ENCODE measurements around the gene FBN1. TPM values are rescaled to one million over a fixed set of nuclear protein-coding genes. Genes with fewer than 3 reads are reported as not detected.

The FBN1 gene
- total RNA-seq, 1 experiment from 2014 or later = 0.82 TPM

DNA sequence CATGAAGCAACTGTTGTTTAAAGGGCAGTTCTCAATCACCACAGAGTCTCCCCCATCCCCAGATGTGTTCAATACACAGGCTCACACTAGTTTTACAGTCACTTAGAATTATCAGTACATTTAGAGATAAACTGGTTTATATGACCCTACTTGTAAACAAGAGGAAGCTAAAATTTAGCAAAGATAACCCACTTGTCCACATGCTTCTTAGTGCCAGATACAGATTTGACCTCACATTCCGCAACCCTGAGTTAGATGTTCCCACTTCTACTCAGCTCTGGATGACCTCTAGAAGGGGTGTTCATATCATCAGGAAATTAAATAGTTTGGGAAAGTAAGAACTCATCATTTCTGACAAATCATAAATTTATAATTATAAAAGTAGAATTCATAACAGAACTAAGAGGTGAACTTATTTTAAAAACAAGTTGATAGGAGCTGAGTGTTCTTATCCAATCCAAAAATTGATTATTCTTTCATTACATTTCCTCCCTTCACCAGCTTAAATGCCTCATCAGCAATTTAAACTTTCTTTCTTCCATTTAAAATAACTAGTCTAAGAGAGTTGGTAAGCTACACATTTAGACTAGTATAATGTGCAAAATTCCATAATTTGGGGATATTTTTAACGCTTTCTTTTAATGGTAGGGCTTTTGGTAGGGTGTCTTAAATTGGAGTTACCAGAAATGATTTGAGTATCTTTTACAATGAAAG lies 131.2 kb downstream of the FBN1 start:
- no peak for DNase-seq (ENCODE audit: low read depth, low spot score)
- in situ Hi-C loops (cut with HindIII; ENCODE audit: low pct_unique_long_range_greater_than_20kb, low sequenced_read_pairs) = no loop called here

DNA sequence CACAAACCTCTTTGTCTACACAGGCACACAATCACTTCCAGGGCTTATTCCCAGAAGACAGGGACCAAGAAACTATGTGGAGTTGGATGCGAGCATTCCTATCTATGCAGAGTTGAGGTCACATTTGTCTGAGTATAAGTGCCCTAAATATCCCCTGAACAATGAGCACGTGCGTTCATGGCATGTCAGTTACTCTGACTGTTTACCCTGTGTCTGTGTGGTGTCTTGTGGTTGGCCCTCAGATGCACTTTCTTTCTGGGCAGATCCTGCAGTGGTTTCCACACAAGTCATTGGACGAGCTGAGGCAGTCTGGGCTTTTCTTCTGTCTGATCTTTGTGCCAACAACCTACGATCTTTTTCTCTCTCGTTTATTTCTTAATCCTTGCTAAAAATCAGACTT lies 134.5 kb downstream of the FBN1 start:
- peak; percentile 18 for DNase-seq (ENCODE audit: low read depth, low spot score)
- in situ Hi-C loops (cut with HindIII; ENCODE audit: low pct_unique_long_range_greater_than_20kb, low sequenced_read_pairs) = no loop called here

DNA sequence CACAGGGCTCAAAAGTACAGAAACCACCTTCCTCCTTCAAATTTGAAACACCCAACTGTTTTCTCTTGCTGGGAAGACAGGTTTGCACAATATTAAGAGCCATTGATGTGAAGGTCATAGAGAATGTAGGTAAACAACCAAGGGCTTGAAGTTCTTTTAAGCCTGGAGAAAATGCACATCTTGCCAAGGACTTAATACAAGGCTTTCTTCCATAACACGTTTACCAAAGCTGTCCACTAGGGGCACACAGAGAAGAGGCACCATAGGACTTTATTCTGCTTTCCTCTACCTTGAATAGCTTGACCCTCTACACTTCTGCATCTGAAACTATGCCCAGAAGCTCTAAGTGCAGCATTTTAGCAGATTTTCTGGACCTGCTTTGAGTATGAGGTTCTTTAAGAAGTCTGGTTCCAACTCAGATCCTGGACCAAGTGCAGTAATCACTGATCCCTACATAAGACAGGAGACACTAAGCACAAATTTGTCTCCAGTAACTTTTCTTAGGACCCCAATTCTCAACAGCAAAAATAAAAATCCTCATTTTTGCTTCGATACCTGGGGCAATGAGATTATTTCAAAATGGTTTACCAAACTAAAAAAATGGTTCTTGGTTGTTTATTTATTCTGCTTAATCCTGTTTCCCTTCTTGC lies 138.0 kb downstream of the FBN1 start:
- DNase-seq (ENCODE audit: low read depth, low spot score) = peak; percentile 76
- in situ Hi-C loops (cut with HindIII; ENCODE audit: low pct_unique_long_range_greater_than_20kb, low sequenced_read_pairs) = no loop called here

DNA sequence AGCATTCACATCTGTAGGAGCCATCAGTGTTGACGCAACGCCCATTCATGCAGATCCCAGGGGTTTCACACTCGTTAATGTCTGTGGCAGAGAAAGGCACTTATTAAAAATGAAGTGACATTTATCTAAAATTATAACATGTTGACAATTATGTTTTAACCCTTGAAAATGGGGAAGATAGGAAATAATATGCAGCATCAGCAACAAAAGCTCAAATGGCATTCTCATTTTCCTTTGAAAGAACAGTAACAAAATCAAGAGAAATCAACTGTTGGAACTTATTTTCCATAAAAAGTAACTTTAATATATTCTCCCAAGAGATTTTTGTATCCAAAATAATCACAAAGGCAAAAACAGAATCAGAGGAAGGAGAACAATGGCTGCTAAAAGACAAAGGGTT lies 140.4 kb downstream of the FBN1 start:
- in situ Hi-C loops (cut with HindIII; ENCODE audit: low pct_unique_long_range_greater_than_20kb, low sequenced_read_pairs) = no loop called here
- no peak for DNase-seq (ENCODE audit: low read depth, low spot score)

DNA sequence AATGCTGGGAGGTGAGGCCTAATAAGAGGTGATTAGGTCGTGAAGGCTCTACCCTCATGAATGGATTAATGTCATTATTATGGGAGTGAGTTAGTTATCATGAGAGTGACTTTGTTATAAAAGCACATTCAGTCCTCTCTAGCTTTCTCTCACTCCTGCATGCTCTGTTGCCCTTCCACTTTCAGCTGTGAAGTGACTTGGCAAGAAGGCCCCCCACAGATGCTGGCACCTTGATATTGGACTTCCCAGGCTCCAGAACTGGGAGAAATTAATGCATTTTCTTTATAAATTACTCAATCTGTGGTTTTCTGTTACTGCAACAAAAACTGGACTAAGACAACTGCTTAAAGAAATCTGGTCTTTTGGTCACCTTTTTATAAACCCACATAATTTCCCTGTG lies 144.3 kb downstream of the FBN1 start:
- in situ Hi-C loops (cut with HindIII; ENCODE audit: low pct_unique_long_range_greater_than_20kb, low sequenced_read_pairs) = no loop called here
- DNase-seq (ENCODE audit: low read depth, low spot score) = no peak

DNA sequence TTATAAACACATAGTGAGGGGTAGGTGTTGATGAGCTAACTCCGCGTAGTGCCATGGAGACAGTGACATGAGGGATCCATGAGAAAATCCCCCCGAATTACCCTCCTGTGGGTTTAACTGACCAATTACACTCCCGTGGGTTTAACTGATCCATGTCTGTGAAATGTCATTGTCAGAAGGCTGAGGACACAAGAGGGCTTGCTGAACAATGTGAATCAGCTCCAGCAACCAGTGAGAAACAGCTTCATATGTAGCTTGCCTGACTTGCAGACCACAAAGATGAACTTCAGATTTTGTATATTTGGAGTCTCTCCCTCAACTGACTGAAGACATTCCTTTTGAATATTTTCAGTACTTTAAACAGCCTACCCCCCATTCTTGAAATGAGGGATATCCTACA lies 144.9 kb downstream of the FBN1 start:
- DNase-seq (ENCODE audit: low read depth, low spot score) = no peak
- in situ Hi-C loops (cut with HindIII; ENCODE audit: low pct_unique_long_range_greater_than_20kb, low sequenced_read_pairs) = no loop called here

DNA sequence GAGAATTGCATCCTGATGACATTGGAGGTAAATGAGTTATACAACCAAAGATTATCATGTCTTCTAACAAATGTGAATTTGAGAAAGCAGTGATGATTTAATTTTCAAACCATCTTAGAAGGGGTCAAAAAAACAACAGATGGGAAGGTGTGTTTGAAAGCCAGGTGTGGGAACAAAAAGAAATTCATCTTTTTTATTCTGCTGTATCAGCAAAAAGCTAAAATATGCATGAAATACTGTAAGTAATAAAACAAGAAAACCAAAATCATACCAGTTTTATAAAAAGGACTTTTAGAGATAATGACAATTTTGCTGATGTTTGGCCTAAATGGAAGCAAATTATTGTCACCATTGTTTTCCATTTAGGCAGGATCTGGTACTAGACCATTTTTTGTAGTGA lies 145.5 kb downstream of the FBN1 start:
- DNase-seq (ENCODE audit: low read depth, low spot score) = no peak
- in situ Hi-C loops (cut with HindIII; ENCODE audit: low pct_unique_long_range_greater_than_20kb, low sequenced_read_pairs) = no loop called here

DNA sequence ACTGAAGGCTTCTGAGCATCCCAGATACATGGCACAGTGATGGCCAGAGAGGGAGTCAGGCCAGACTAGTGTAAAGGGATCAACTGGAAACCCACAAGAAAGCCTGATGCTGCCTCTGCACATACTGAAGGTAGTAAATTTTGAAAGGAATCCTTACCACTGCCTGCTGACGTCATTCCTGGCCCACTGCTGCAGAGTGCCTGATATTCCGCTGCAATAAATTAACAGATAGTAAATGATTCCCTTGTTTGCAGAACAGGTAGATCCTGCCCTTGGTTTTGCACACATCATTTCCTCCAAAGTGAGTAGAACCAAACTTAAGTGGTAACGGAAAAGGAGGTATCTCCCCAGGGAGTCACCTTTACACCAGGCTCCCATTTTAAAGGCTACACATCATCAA lies 146.7 kb downstream of the FBN1 start:
- in situ Hi-C loops (cut with HindIII; ENCODE audit: low pct_unique_long_range_greater_than_20kb, low sequenced_read_pairs) = no loop called here
- no peak for DNase-seq (ENCODE audit: low read depth, low spot score)

DNA sequence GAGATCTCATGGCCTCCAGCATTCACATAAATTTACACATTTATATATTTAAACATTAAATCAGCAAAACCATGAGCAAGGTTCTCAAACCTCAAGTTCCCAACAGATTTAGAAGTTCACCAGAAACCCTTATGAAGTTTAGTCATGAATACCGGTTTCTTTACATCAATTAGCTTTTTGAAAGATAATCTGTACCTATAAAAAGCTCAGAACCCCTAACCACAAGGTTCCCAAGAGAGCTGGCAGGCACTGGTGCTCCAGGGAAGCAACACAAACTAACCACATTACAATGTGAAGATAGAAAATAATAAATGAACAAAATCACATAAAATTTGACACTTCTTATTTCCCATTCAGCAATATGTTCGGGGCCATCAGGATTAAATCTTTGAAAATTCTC lies 150.9 kb downstream of the FBN1 start:
- in situ Hi-C loops (cut with HindIII; ENCODE audit: low pct_unique_long_range_greater_than_20kb, low sequenced_read_pairs) = no loop called here
- no peak for DNase-seq (ENCODE audit: low read depth, low spot score)

DNA sequence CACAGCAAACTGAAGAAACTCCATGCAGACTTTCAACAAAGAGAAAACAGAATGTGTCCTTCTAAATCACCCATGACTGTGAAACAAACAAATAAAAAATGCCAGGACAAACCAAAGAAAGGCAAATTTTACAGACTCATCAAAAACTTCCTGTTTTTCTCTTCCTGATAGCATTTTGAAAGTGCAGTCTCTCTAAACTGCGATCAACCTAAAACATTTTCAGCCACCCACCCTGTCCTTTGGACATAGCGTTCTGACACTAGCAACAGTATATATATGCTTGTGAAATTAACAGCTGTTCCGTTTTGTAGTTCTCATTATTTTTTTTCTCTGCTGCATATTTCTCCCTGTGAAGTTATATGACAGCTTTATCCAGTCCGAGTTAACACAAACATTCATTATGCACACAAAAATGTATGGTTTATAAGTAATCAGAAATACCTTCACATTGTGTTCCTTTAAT lies 151.7 kb downstream of the FBN1 start:
- in situ Hi-C loops (cut with HindIII; ENCODE audit: low pct_unique_long_range_greater_than_20kb, low sequenced_read_pairs) = no loop called here
- no peak for DNase-seq (ENCODE audit: low read depth, low spot score)

DNA sequence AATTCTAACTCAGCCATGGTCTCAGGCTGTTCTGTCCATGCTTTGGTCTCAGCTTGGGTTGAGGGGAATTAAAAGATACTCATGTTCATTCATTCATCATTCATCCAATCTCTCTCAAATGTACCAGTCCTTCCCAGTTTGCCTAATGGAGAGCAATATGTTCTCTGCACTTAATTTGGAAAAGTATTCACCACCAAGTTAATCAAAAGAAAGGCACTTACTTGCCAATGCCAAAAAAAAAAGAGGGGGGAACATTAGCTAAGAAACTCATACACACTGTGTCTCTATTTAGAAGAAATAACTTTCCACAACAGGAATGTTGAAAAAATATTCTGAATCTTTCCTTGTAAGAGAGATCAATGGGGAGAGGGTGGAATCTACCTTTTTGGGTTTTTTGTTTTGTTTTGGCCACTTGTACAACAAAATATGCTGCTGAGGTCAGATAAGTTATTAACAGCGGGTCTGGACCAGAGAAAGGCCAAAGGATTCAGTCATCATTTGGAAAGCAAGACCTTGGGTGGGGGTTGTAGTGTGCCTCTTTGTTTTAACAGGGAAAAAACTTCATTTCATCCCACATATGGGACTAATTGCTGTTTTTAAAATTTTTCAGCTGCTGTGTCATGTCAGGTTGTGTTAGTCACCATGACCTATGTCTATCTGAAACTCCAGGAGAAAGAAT lies 152.3 kb downstream of the FBN1 start:
- no peak for DNase-seq (ENCODE audit: low read depth, low spot score)
- in situ Hi-C loops (cut with HindIII; ENCODE audit: low pct_unique_long_range_greater_than_20kb, low sequenced_read_pairs) = no loop called here

DNA sequence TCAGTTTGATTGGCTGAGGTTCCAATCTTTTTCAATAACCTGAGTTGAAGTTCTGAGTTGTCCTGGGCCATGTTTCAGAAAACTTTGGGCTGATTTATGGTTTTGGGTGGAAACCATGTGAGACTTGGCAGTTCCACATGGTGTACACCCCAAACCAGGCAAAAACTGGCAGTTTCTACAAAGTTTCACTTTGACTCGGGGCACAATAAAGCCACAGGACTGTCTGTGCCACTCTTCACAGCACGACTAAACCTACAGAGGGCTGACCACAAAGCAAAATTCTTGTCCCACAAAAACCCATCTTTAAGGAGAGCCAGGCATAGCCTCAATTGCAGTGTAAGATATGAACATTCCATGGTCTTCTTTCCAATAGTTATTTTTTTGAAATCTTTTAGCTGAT lies 159.3 kb downstream of the FBN1 start:
- in situ Hi-C loops (cut with HindIII; ENCODE audit: low pct_unique_long_range_greater_than_20kb, low sequenced_read_pairs) = no loop called here
- no peak for DNase-seq (ENCODE audit: low read depth, low spot score)

DNA sequence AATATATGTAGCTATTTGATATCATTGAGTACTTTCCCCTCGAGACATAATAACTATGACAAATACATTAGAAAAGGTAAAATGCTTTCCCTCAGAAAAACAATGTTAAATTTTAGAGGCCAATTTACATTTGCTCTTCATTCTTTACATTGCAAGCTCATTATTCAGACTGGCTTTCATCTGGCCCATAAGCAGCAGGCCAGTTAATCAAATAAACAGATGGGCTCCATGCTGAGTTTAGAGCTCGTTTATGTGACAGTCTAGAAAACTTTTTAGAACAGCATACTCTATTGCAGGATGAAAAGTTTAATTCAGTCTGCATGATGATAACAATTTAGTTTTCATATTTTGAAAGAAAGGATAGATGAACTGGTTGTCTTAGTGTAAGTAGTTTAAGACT lies 163.7 kb downstream of the FBN1 start:
- in situ Hi-C loops (cut with HindIII; ENCODE audit: low pct_unique_long_range_greater_than_20kb, low sequenced_read_pairs) = no loop called here
- DNase-seq (ENCODE audit: low read depth, low spot score) = no peak

DNA sequence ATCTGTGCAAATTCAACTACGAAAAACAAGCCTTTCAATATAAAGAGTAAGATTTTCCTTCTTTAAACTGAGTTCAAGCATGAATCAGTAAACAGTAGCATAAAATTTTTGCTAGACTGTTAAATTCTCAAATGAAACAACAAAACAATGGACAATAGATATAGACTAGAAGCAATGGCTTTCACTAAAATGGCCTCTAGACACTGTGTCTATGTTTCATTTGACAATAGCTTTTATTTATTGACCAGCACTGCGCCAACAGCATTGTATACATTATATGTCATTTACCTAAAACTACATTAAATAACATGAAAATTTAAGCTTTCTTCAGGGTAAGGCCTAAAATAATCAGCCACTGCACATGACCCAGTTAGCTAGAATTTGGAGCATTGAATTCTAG lies 165.8 kb downstream of the FBN1 start:
- in situ Hi-C loops (cut with HindIII; ENCODE audit: low pct_unique_long_range_greater_than_20kb, low sequenced_read_pairs) = no loop called here
- no peak for DNase-seq (ENCODE audit: low read depth, low spot score)

DNA sequence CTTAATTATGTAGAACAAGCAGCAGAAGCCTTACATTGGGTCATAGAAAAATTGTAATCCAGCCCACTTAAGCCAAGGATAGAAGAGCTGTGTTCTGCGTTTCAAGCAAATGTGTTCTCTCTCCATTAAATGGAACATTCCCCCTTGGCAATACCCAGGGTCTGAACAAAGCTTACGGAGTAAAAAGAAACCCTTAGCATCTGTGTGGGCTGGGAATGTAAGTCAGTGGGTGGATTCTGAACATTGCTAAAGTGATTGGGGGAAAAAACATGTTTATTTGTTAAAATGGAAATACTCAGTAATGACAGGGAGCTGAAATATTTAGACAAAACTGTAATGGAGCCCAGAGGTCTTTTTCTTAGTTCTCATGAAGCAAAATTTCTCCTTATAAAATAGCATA lies 166.9 kb downstream of the FBN1 start:
- in situ Hi-C loops (cut with HindIII; ENCODE audit: low pct_unique_long_range_greater_than_20kb, low sequenced_read_pairs) = no loop called here
- no peak for DNase-seq (ENCODE audit: low read depth, low spot score)

DNA sequence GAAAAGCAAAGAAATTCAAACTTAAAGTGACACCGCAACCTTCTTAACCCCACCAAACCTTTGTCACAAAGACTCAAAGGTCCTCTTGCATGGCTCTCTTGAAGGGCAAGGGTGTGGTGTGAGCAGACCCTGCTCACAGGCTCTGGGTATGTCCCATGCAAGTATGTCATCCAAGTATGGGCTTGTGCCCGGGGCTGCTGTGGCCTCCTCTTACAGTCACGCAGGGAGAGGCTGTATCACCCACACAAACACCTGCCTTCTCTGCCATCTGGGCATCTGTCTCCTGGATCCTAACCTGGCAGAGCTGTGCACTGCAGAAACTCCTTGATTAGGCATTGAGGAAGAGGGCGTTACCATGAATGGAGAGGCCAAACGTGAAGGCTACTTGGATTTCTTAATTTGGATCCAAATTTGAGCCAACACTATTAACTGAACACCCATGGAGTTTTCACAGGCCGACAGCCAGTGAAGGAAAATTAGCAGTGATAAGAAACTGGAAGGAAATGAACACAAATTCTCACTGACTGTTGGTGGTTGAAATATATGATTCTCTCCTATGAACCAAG lies 167.6 kb downstream of the FBN1 start:
- DNase-seq (ENCODE audit: low read depth, low spot score) = no peak
- in situ Hi-C loops (cut with HindIII; ENCODE audit: low pct_unique_long_range_greater_than_20kb, low sequenced_read_pairs) = no loop called here

DNA sequence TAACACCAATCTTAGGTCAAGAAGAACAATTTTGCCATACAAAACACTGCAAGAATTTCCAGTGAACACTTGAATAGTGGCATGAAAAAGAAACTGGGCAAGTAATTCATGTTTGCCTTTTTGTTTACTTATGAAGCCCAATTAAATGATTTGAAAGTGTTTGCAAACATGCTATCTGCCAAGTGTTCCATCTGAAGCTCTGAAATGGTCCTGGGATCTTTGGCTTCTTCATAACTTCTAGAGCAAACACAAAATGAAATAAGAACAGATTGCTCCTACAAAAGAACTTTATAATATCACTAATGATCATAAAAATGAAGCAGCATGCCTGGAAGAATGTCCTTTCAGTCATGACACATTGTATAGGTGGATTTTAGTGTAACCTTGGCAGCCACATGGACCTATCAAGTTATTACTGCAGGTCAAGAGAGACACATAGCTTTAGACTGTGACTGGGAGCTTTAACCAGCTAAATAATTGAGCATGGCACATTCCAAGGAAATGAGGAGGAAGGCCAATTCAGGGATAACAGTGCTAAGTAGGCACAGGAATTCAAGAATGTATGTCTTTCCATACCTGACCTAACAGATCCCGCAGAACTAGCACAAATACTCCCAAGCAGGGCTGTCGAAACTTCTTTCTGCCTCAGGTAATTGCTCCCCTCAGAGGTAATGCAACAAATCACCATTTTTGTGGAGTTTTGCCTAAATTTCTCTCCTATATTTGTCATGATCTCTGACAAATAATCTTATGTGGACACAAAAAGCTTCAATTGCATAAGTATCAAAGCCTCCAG lies 169.7 kb downstream of the FBN1 start:
- in situ Hi-C loops (cut with HindIII; ENCODE audit: low pct_unique_long_range_greater_than_20kb, low sequenced_read_pairs) = no loop called here
- DNase-seq (ENCODE audit: low read depth, low spot score) = no peak

DNA sequence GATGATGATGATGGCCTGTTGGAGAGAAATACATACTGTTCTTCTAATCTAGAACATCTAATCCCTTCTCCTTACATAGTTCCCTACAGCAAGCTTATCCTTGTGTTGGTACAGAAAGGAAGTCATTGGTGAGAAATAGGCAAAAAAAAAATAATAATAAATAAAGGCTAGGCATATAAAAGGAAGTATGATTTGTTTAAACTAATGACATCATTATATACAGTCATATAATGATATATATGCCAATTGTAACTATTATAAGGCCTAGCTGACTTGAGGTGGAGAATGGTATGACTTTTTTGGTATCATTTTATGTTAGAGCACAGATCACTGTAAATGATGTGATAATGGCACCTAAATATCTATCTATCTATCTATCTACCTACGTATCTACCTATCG lies 171.8 kb downstream of the FBN1 start:
- DNase-seq (ENCODE audit: low read depth, low spot score) = no peak
- in situ Hi-C loops (cut with HindIII; ENCODE audit: low pct_unique_long_range_greater_than_20kb, low sequenced_read_pairs) = no loop called here
